ENCODE data around the gene RAB3C.

Gene RAB3C

DNA sequence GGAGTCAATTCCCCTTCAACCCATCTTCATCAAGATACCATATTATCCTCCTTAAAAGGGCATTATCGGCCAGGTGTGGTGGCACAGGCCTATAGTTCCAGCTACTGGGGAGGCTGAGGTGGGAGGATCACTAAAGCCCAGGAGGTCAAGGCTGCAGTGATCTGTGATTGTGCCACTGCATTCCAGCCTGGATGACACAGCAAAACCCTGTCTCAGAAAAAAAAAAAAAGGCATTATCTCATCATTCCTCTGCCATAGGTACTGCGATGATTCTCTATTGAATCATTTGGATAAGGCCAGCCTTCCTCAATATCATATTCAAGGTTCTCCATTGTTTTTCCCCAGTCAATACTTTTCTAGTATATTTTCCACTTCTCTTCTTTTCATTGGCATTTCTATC is 39.2 kb upstream of the RAB3C start:
- ATAC-seq, result no peak
- TF ChIP-seq ZNF70 (CRISPR knock-in tag; IDR thresholded peaks at IDR 0.05) (no peak), RARB (CRISPR knock-in tag; IDR thresholded peaks at IDR 0.05) (no peak), TCF4 (CRISPR knock-in tag; IDR thresholded peaks at IDR 0.05; ENCODE audit: borderline replicate concordance) (no peak), SNAI2 (CRISPR knock-in tag; IDR thresholded peaks at IDR 0.05) (no peak), TOX (CRISPR knock-in tag; IDR thresholded peaks at IDR 0.05; ENCODE audit: borderline replicate concordance) (no peak), ESRRG (CRISPR knock-in tag; IDR thresholded peaks at IDR 0.05) (no peak)
- TF ChIP-seq, protein P1, sequence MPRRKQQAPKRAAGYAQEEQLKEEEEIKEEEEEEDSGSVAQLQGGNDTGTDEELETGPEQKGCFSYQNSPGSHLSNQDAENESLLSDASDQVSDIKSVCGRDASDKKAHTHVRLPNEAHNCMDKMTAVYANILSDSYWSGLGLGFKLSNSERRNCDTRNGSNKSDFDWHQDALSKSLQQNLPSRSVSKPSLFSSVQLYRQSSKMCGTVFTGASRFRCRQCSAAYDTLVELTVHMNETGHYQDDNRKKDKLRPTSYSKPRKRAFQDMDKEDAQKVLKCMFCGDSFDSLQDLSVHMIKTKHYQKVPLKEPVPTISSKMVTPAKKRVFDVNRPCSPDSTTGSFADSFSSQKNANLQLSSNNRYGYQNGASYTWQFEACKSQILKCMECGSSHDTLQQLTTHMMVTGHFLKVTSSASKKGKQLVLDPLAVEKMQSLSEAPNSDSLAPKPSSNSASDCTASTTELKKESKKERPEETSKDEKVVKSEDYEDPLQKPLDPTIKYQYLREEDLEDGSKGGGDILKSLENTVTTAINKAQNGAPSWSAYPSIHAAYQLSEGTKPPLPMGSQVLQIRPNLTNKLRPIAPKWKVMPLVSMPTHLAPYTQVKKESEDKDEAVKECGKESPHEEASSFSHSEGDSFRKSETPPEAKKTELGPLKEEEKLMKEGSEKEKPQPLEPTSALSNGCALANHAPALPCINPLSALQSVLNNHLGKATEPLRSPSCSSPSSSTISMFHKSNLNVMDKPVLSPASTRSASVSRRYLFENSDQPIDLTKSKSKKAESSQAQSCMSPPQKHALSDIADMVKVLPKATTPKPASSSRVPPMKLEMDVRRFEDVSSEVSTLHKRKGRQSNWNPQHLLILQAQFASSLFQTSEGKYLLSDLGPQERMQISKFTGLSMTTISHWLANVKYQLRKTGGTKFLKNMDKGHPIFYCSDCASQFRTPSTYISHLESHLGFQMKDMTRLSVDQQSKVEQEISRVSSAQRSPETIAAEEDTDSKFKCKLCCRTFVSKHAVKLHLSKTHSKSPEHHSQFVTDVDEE (CRISPR knock-in tag; IDR thresholded peaks at IDR 0.05), result no peak
- TF ChIP-seq, protein P2, sequence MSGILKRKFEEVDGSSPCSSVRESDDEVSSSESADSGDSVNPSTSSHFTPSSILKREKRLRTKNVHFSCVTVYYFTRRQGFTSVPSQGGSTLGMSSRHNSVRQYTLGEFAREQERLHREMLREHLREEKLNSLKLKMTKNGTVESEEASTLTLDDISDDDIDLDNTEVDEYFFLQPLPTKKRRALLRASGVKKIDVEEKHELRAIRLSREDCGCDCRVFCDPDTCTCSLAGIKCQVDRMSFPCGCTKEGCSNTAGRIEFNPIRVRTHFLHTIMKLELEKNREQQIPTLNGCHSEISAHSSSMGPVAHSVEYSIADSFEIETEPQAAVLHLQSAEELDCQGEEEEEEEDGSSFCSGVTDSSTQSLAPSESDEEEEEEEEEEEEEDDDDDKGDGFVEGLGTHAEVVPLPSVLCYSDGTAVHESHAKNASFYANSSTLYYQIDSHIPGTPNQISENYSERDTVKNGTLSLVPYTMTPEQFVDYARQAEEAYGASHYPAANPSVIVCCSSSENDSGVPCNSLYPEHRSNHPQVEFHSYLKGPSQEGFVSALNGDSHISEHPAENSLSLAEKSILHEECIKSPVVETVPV (CRISPR knock-in tag; IDR thresholded peaks at IDR 0.05), result no peak

DNA sequence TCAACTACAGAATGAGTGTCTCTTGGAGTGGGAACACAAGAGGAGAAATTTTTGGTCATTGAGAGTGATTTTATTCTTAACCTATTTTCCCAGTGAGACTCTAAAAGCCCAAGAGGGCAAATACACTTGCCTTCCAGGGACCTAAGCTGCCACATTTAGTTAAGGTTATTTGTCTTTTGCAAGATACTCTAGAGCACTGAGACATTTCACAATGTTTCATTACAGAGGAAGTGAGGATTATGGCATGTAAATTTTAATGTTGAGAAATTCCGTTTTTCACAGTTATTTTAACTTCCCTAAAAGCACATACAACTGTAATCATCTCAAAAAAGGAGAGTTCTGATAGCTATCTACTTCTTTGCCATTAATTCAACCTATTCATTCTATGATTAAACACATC is 38.7 kb upstream of the RAB3C start:
- TF ChIP-seq BACH2 (CRISPR knock-in tag; IDR thresholded peaks at IDR 0.05; ENCODE audit: borderline replicate concordance) (no peak), ZFP30 (CRISPR knock-in tag; IDR thresholded peaks at IDR 0.05) (no peak), PPARA (CRISPR knock-in tag; IDR thresholded peaks at IDR 0.05; ENCODE audit: borderline replicate concordance) (no peak), ZC3H10 (CRISPR knock-in tag; IDR thresholded peaks at IDR 0.05) (no peak), CSDC2 (CRISPR knock-in tag; IDR thresholded peaks at IDR 0.05) (no peak), ZNF565 (CRISPR knock-in tag; conservative IDR thresholded peaks at IDR 0.05; ENCODE audit: low read depth) (no peak), RARB (CRISPR knock-in tag; IDR thresholded peaks at IDR 0.05) (no peak), TCF4 (CRISPR knock-in tag; IDR thresholded peaks at IDR 0.05; ENCODE audit: borderline replicate concordance) (no peak), ZFP3 (CRISPR knock-in tag; IDR thresholded peaks at IDR 0.05) (no peak)
- TF ChIP-seq, protein P3, sequence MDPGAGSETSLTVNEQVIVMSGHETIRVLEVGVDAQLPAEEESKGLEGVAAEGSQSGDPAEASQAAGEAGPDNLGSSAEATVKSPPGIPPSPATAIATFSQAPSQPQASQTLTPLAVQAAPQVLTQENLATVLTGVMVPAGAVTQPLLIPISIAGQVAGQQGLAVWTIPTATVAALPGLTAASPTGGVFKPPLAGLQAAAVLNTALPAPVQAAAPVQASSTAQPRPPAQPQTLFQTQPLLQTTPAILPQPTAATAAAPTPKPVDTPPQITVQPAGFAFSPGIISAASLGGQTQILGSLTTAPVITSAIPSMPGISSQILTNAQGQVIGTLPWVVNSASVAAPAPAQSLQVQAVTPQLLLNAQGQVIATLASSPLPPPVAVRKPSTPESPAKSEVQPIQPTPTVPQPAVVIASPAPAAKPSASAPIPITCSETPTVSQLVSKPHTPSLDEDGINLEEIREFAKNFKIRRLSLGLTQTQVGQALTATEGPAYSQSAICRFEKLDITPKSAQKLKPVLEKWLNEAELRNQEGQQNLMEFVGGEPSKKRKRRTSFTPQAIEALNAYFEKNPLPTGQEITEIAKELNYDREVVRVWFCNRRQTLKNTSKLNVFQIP (CRISPR knock-in tag; IDR thresholded peaks at IDR 0.05; ENCODE audit: borderline replicate concordance, low read depth), result no peak
- TF ChIP-seq, protein P4, sequence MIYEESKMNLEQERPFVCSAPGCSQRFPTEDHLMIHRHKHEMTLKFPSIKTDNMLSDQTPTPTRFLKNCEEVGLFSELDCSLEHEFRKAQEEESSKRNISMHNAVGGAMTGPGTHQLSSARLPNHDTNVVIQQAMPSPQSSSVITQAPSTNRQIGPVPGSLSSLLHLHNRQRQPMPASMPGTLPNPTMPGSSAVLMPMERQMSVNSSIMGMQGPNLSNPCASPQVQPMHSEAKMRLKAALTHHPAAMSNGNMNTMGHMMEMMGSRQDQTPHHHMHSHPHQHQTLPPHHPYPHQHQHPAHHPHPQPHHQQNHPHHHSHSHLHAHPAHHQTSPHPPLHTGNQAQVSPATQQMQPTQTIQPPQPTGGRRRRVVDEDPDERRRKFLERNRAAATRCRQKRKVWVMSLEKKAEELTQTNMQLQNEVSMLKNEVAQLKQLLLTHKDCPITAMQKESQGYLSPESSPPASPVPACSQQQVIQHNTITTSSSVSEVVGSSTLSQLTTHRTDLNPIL (CRISPR knock-in tag; IDR thresholded peaks at IDR 0.05; ENCODE audit: low read depth), result no peak
- TF ChIP-seq, protein P1 (CRISPR knock-in tag; IDR thresholded peaks at IDR 0.05), result no peak
- no peak for ATAC-seq

DNA sequence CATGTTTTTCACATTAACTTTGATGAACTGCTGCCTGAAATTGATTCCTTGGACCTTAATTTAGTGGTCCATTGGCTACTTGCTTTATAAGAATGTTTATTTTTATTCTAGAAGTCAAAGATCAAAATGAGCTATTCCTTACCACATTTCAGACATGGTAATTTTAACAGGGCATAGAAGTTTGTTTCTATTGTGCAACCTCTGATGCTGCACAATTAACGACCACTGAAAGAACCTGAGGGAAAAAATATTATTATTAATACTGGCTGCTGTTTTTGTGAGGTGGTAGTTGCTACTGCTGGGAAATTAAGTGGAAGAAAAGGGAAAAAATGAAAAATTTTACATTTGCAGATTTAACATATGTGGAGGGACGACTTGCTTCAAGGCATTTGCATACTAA is 37.9 kb upstream of the RAB3C start:
- no peak for ATAC-seq
- TF ChIP-seq, protein P4 (CRISPR knock-in tag; IDR thresholded peaks at IDR 0.05; ENCODE audit: low read depth), result no peak
- TF ChIP-seq ZNF565 (CRISPR knock-in tag; conservative IDR thresholded peaks at IDR 0.05; ENCODE audit: low read depth) (no peak), BACH2 (CRISPR knock-in tag; IDR thresholded peaks at IDR 0.05; ENCODE audit: borderline replicate concordance) (no peak), OSR1 (CRISPR knock-in tag; IDR thresholded peaks at IDR 0.05) (no peak), ZNF70 (CRISPR knock-in tag; IDR thresholded peaks at IDR 0.05) (no peak), ESRRG (CRISPR knock-in tag; IDR thresholded peaks at IDR 0.05) (no peak), ZC3H10 (CRISPR knock-in tag; IDR thresholded peaks at IDR 0.05) (no peak), GLIS3 (CRISPR knock-in tag; IDR thresholded peaks at IDR 0.05) (no peak), TCF4 (CRISPR knock-in tag; IDR thresholded peaks at IDR 0.05; ENCODE audit: borderline replicate concordance) (no peak), TOX (CRISPR knock-in tag; IDR thresholded peaks at IDR 0.05; ENCODE audit: borderline replicate concordance) (no peak), ISL1 (CRISPR knock-in tag; IDR thresholded peaks at IDR 0.05) (no peak), ZNF8 (CRISPR knock-in tag; IDR thresholded peaks at IDR 0.05) (no peak), SNAI2 (CRISPR knock-in tag; IDR thresholded peaks at IDR 0.05) (no peak), RARB (CRISPR knock-in tag; IDR thresholded peaks at IDR 0.05) (no peak)
- TF ChIP-seq, protein P1 (CRISPR knock-in tag; IDR thresholded peaks at IDR 0.05), result no peak

All from SK-N-SH treated with all-trans-retinoic acid at 6 μM for 48 hours (cell line).